SK-N-MC (cell line): ENCODE data around the gene CAMKMT.

ENCODE experiments used
- EZH2 ChIP-seq: fragments of 200-600 bp; sonication (generic); IDR thresholded peaks from one replicate; pipeline ENCODE4 v1.6.1; 2017; ENCODE audit warnings: antibody characterized with exemption
- POLR2AphosphoS5 ChIP-seq: IDR thresholded peaks from 2 replicates; pipeline ENCODE4 v1.6.1; 2012; ENCODE audit warnings: mild to moderate bottlenecking, low read depth, low read length, borderline replicate concordance

DNA sequence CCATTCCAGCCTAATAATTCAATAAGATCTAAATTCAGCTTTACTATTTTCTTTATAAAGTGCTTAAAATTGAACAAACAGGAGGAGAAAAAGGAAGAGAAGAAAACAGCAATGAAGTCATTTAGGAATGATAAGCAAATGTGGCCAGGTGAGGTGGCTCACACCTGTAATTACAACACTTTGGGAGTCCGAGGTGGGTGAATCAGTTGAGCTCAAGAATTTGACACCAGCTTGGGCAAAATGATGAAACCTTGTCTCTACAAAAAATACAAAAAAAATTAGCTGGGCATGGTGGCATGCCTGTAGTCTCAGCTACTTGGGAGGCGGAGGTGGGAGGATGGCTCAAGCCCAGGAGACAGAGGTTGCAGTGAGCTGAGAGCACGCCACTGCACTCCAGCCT lies 129.0 kb downstream of the CAMKMT start:
- TF ChIP-seq EZH2 = no peak
- TF ChIP-seq POLR2AphosphoS5 = no peak
